Right lobe of liver (tissue), 6 donors: Measurements from ENCODE around the gene POMGNT1. TPM values are rescaled to one million over a fixed set of nuclear protein-coding genes. Genes with fewer than 3 reads are reported as not detected.
"Not testable (repeated sequence)": the region's sequence is repeated elsewhere in the genome, so short reads cannot be mapped to it uniquely, and the experiment has no call there.

Source experiments
- ATAC-seq, 4 donors: fragments of 200-7000 bp; cut with Tn5 transposase; one replicate each; pipeline ENCODE4 v1.9.1; 2020; ENCODE audit warnings: mild to moderate bottlenecking in 4 of 4, moderate library complexity in 4 of 4
- DNase-seq, 3 donors: peaks; one replicate each; pipeline ENCODE4 v3.0.0-alpha.2; 2020
- H3K27ac ChIP-seq, 3 donors: fragments of 200-600 bp; one replicate each; pipeline ENCODE4 v1.8.0; 2022
- H3K27me3 ChIP-seq, 2 donors: fragments of 200-600 bp; one replicate each; pipeline ENCODE4 v1.8.0; 2022
- H3K36me3 ChIP-seq, 4 donors: fragments of 200-600 bp; sonication (generic) in 1 of 4; one replicate each; pipeline versions ENCODE4 v1.5.1 to v1.8.0; 2017 to 2022; ENCODE audit warnings: control low read depth in 1 of 4
- H3K4me1 ChIP-seq, 4 donors: fragments of 200-600 bp; sonication (generic) in 1 of 4; one replicate each; pipeline versions ENCODE4 v1.5.1 to v1.8.0; 2017 to 2022; ENCODE audit warnings: control low read depth in 1 of 4
- H3K4me3 ChIP-seq, 3 donors: fragments of 200-600 bp; one replicate each; pipeline ENCODE4 v1.8.0; 2022
- H3K9me3 ChIP-seq, 4 donors: fragments of 200-600 bp; sonication (generic) in 1 of 4; one replicate each; pipeline versions ENCODE4 v1.5.1 to v1.8.0; 2017 to 2022; ENCODE audit warnings: control low read depth in 1 of 4
- POLR2A ChIP-seq: fragments of 450-650 bp; IDR thresholded peaks from one replicate; pipeline ENCODE4 v1.6.1; 2017; ENCODE audit warnings: antibody characterized with exemption, mild to moderate bottlenecking
- WGBS: methylation state at CpG from one replicate; pipeline ENCODE4 v1.1.6; 2018; ENCODE audit warnings: low coverage, low lambda C conversion rate; ENCODE audit not compliant: insufficient coverage; ENCODE audit errors: missing lambda C conversion rate; 5-methylcytosine and 5-hydroxymethylcytosine counted together
- intact Hi-C, 2 donors: fragments of 100-400 bp; cut with DNase I; formaldehyde crosslinking; loops; one replicate each; pipeline versions ENCODE4 v1.11.2 to v1.14.1; 2022
- long read RNA-seq: library from polyadenylated mRNA; unstranded; transcript quantifications from one replicate; pipeline ENCODE4 v2.0.0, GENCODE V29; 2019
- total RNA-seq, 6 experiments: library from RNA; depleted of rRNA in 2 of 6; stranded (reverse); fragments of >200 nt in 2 of 6; fragmentation: NEBNext Ultra II Directional in 3 of 6; extraction: Animal tissue kit (Norgen Biotek cat#: 25700) in 3 of 6; gene quantifications; one replicate each; pipeline versions ENCODE4 v1.1.0 to v1.2.4, GENCODE V29; 2016 to 2023
- TF ChIP-seq, protein P1 (sequence below), 4 donors: fragments of 200-600 bp in 3 of 4; fragments of 450-650 bp in 1 of 4; IDR thresholded peaks; one replicate each; pipeline versions ENCODE4 v1.5.1 to v1.8.0; 2016 to 2022; ENCODE audit warnings: antibody characterized with exemption in 4 of 4, mild to moderate bottlenecking in 2 of 4
- donor health status: DM: no; HTN: yes; CAD: no.
- donor health status: DM: no; HTN: no; CAD: no.
- donor health status: DM: no; HTN: no; CAD: no.
- donor health status: DM: no; HTN: yes; CAD: no.
- donor health status: DM: no; HTN: yes; CAD: no.

The POMGNT1 gene
- total RNA-seq: 10 to 100 TPM; 26.9 to 47.4 (median 38.8) TPM
- long read RNA-seq, partial matches to known transcripts: 1 of 1 reads
- long read RNA-seq, other reads (novel, unspliced or antisense): 0 of 1 reads

DNA sequence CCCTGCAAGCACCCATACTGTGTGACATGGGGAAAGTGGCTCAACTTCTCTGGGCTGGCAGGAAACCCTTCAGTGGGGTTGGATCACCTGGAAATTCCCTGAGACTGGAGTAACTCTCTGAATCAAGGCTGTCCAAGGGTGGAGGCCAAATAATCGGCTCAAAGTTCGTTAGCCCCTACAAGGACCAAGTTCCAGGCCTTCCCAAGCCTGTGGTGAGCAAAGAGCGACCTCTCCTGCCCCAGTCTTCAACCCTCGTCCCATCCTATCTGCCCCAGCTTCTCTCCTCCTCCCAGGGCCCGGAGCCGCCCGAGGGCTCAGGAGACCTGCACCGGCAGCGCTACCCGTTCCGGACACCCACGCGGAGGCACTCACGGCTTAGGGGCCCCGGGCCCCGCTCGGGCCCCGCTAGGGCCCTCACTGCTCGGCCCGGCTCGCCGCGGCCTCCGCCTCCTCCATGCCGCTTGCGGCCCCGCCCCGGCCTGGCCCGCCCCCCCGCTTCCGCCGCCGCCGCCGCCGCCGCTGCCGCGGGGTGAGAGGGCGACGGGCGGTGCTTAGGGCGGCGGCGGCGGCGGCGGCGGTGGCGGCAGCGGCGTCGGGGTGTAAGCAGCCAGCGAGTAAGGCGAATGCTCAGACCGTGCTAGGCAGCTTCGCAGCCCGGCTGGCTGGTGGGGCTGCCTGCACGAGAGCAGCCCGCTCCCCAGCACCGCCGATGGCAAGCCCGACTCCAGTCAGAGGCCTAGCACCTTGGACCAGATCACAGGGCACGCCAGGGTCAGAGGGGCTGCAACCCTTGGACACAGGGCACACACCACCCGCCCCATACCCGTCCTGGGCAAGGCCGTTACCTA, at the start of gene POMGNT1:
TSS of gene POMGNT1 (minus strand) at position 471 of the 848 bp plus-strand sequence. CDS start 613 bp downstream, outside the sequence.
- H3K27ac ChIP-seq: peak within 1 kb of the TSS; percentile 54 to 80 (median 78)
- intact Hi-C loops: no loop called here
- H3K4me1 ChIP-seq: peaks cover 0 to 18% (median 0%) of the 10 kb centered on the region in 4 donors
- H3K9me3 ChIP-seq: no peaks in the 10 kb centered on the region
- peak within 1 kb of the TSS; percentile 83 to 92 (median 91) for H3K4me3 ChIP-seq
- ATAC-seq (peak; percentile 81 to 92 (median 86)), DNase-seq (peak; percentile 77 to 80 (median 77))
- no peaks in the 10 kb centered on the region for H3K27me3 ChIP-seq
- H3K36me3 ChIP-seq: peaks cover 0 to 15% (median 0%) of the 10 kb centered on the region in 4 donors
- TF ChIP-seq POLR2A: peak; percentile 78
- TF ChIP-seq, protein P1, sequence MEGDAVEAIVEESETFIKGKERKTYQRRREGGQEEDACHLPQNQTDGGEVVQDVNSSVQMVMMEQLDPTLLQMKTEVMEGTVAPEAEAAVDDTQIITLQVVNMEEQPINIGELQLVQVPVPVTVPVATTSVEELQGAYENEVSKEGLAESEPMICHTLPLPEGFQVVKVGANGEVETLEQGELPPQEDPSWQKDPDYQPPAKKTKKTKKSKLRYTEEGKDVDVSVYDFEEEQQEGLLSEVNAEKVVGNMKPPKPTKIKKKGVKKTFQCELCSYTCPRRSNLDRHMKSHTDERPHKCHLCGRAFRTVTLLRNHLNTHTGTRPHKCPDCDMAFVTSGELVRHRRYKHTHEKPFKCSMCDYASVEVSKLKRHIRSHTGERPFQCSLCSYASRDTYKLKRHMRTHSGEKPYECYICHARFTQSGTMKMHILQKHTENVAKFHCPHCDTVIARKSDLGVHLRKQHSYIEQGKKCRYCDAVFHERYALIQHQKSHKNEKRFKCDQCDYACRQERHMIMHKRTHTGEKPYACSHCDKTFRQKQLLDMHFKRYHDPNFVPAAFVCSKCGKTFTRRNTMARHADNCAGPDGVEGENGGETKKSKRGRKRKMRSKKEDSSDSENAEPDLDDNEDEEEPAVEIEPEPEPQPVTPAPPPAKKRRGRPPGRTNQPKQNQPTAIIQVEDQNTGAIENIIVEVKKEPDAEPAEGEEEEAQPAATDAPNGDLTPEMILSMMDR (IDR thresholded peaks at IDR 0.05): peak; percentile 4 to 40 (median 18)
- WGBS: 0% methylated on average over 5 of the region's 67 CpGs

DNA sequence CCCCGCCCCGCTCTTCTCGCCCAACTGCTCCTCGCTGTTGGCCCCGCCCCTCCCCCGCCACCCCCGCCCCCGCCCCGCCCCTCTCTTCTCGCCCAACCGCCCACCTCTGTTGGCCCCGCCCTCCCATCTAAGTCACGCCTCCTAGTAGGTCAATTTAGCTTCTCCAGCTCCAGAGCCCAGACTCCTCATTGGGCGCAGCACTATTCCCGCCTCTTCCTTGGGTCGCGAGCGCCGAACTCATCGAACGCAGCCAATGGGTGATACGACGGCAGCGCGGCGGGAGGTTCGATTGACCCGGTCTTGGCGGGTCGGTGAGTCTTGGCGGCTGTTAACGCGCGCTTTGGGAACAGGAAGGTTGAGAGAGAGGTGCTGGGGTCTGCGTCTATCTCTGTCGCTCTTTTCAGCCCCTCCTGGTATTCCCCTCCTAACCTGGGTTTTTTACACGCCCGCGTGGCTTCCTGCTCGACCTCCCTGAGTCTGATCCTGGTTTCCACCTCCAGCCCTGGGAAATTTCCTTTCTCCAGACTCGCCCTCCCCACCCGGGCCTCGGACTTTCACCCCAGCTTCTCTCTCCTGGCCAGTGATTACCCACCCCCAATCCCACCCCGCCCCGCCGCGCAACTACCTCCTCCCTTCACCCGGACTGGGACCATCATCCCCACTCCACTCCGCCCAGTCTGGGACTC, 49.3 kb upstream of the POMGNT1 start, which contains the start of gene RAD54L:
TSS of gene RAD54L (plus strand) at position 328 of the 686 bp plus-strand sequence. CDS start 643 bp downstream, outside the sequence.
- Histone ChIP-seq H3K4me1 (peaks cover 0 to 6% (median 0%) of the 10 kb centered on the region in 4 donors), H3K27me3 (no peaks in the 10 kb centered on the region), H3K27ac (no peak within 1 kb of the TSS), H3K9me3 (no peaks in the 10 kb centered on the region), H3K4me3 (peak within 1 kb of the TSS; percentile 48 to 65 (median 53)), H3K36me3 (no peaks in the 10 kb centered on the region)
- 2% methylated on average over 48 of the region's 49 CpGs for WGBS
- peak; percentile 95 to 98 (median 97) for ATAC-seq
- no peak for TF ChIP-seq POLR2A
- TF ChIP-seq, protein P1 (IDR thresholded peaks at IDR 0.05): no peak
- peak; percentile 97 to 98 (median 98) for DNase-seq
- intact Hi-C loops: no loop called here

DNA sequence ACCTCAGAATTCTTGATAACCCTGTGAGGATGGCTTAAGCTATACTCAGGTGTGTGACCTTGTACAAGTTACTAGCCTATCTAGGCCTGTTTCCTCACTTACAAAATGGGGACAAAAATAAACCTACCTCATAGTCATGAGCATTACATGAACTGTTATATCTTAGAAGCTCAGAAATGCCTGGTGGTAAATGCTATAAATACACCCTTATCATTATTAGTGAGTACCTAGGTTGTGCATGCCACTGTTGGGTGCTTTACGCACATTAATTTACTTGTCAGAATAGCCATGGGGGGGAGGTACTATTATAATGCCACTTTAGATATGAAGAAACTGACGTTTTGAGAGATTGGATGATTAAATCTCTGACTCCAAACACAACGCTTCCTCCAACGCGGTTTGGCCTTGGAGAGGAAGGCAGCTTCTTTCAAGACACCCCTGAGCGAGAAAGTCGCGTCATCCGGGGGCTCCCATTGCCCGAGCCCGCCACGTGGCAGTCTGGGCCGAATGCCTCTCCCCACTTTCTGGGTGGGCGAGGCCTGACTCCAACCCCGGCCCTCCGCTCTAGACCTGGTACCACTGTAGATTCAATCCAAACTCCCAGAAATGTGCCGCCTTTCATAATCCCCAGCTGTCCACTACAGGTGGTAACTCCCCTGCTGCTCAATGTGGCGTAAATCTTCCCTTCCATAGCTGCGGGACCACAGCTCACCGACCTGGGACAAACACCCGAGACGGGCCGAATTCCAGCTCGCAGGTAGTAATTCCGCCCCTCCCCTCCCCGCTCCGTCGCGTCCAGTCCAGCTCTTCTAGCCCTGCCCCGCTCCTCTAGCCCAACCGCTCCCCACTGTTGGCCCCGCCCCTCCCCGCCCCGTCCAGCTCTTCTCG, 48.6 kb upstream of the POMGNT1 start:
- ATAC-seq: peak; percentile 90 to 94 (median 91)
- Histone ChIP-seq H3K36me3 (no peaks in the 10 kb centered on the region), H3K27ac (no peak overlapping the region), H3K9me3 (no peaks in the 10 kb centered on the region), H3K27me3 (no peaks in the 10 kb centered on the region), H3K4me3 (peak overlapping the region; percentile 48 to 60 (median 53)), H3K4me1 (peaks cover 0 to 6% (median 0%) of the 10 kb centered on the region in 4 donors)
- peak in 1 of 3 donors; percentile 47 for DNase-seq
- peak; percentile 21 for TF ChIP-seq POLR2A
- TF ChIP-seq, protein P1 (IDR thresholded peaks at IDR 0.05): peak in 1 of 4 donors; percentile 5
- intact Hi-C loops: no loop called here
- WGBS: 16% methylated on average over 14 of the region's 35 CpGs

DNA sequence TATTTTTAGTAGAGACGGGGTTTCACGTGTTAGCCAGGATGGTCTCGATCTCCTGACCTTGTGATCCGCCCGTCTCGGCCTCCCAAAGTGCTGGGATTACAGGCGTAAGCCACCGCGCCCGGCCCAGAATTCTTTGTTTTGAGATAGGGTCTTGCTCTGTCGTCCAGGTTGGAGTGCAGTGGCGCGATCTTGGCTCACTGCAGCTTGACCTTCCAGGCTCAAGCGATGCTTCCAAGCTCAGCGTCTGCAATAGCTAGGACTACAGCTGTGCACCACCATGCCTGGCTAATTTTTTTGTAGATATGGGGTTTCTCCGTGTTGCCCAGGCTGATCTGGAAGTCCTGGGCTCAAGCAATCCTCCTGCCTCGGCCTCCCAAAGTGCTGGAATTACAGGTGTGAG, 47.9 kb upstream of the POMGNT1 start:
- H3K4me3 ChIP-seq, H3K27ac ChIP-seq, H3K9me3 ChIP-seq, intact Hi-C loops, DNase-seq, H3K36me3 ChIP-seq, H3K27me3 ChIP-seq, ATAC-seq, H3K4me1 ChIP-seq: not testable (repeated sequence)
- WGBS: 96% methylated on average over 5 of the region's 17 CpGs
